Heart left ventricle (tissue), 16 donors: ENCODE measurements around the gene VPS37B. TPM values are rescaled to one million over a fixed set of nuclear protein-coding genes. Genes with fewer than 3 reads are reported as not detected.

Source experiments
- ATAC-seq, 4 donors: fragments of 200-7000 bp; cut with Tn5 transposase; one replicate each; pipeline ENCODE4 v1.9.1; 2020 to 2022; ENCODE audit warnings: moderate library complexity in 4 of 4, mild to moderate bottlenecking in 3 of 4, moderate number of reproducible peaks in 1 of 4
- DNase-seq, 5 donors: peaks; one replicate each; pipeline ENCODE4 v3.0.0-alpha.2; 2020
- H3K27ac ChIP-seq, 12 donors: fragments of 200-600 bp; sonication (generic) in 4 of 12; one replicate each; pipeline versions ENCODE4 v1.5.0 to v1.8.0; 2016 to 2022; ENCODE audit warnings: mild to moderate bottlenecking in 2 of 12
- H3K27me3 ChIP-seq, 9 donors: fragments of 200-600 bp; sonication (generic) in 2 of 9; one replicate each; pipeline versions ENCODE4 v1.5.1 to v1.8.0; 2016 to 2022; ENCODE audit warnings: mild to moderate bottlenecking in 3 of 9
- H3K36me3 ChIP-seq, 9 donors: fragments of 200-600 bp; sonication (generic) in 2 of 9; one replicate each; pipeline versions ENCODE4 v1.5.0 to v1.8.0; 2018 to 2022; ENCODE audit warnings: mild to moderate bottlenecking in 2 of 9
- H3K4me1 ChIP-seq, 12 donors: fragments of 200-600 bp; sonication (generic) in 4 of 12; one replicate each; pipeline versions ENCODE4 v1.5.0 to v1.8.0; 2016 to 2022; ENCODE audit warnings: mild to moderate bottlenecking in 3 of 12
- H3K4me3 ChIP-seq, 12 donors: fragments of 200-600 bp; sonication (generic) in 4 of 12; one replicate each; pipeline versions ENCODE4 v1.5.0 to v1.8.0; 2017 to 2022; ENCODE audit warnings: mild to moderate bottlenecking in 9 of 12, moderate library complexity in 4 of 12
- H3K9me3 ChIP-seq, 12 donors: fragments of 200-600 bp; sonication (generic) in 4 of 12; one replicate each; pipeline versions ENCODE4 v1.5.0 to v1.8.0; 2016 to 2022; ENCODE audit warnings: mild to moderate bottlenecking in 1 of 12
- CTCF ChIP-seq, 12 donors: fragments of 200-600 bp; sonication (generic) in 4 of 12; IDR thresholded peaks; one replicate each; pipeline versions ENCODE4 v1.5.0 to v1.8.0; 2018 to 2022; ENCODE audit warnings: antibody characterized with exemption in 12 of 12, mild to moderate bottlenecking in 5 of 12
- POLR2A ChIP-seq, 2 donors: fragments of 450-650 bp; IDR thresholded peaks; one replicate each; pipeline ENCODE4 v1.6.1; 2017; ENCODE audit warnings: antibody characterized with exemption in 2 of 2, mild to moderate bottlenecking in 2 of 2, moderate library complexity in 2 of 2
- WGBS, 4 donors: extraction: QIAGEN DNeasy Blood & Tissue Kit in 2 of 4; methylation state at CpG; one replicate each; pipeline versions ENCODE4 v1.1.5 to v1.1.7; 2013 to 2018; 5-methylcytosine and 5-hydroxymethylcytosine counted together
- intact Hi-C, 10 donors: fragments of 100-400 bp; cut with DNase I; formaldehyde crosslinking; loops; one replicate each; pipeline versions ENCODE4 v1.11.1 to v1.14.2; 2022
- polyA plus RNA-seq, 2 donors: library from polyadenylated mRNA; stranded (reverse); fragments of 200-250 nt; gene quantifications; one replicate each; pipeline ENCODE4 v1.2.3, GENCODE V29; 2013
- total RNA-seq, 9 donors: library from RNA; depleted of rRNA in 2 of 9; stranded (reverse); fragments of >200 nt in 2 of 9; fragmentation: NEBNext Ultra II Directional in 3 of 9; extraction: Animal tissue kit (Norgen Biotek cat#: 25700) in 3 of 9; gene quantifications; one replicate each; pipeline versions ENCODE4 v1.1.0 to v1.2.4, GENCODE V29; 2016 to 2023
- donor health status: ischemic (EF 13 %, LVEDD 7.1; RV severe dilation, severe dysfunction).
- donor health status: healthy with polysubstance abuse.
- donor health status: DM: no; HTN: yes; CAD: no.
- donor health status: DM: no; HTN: no; CAD: no.
- donor health status: ischemic (EF 25% LVEDD 6.9; RV normal size, moderate dysfunction).
- donor health status: ischemic (EF 25% LVEDD 5.7; RV mildly dilated, moderate dysfunction).
- donor health status: healthy.
- donor health status: DM: yes; HTN: yes; CAD: no.
- donor health status: ischemic (EF 35%, LVEDD 5.7; RV mildly dilated, moderate dysfunction).
- donor health status: nonischemic (EF 11% LVEDD 7.7; RV severe dilation, severe dysfunction).
- donor health status: DM: yes; HTN: yes; CAD: no.
- donor health status: PGD.
- donor health status: ischemic (EF 29% LVEDD 5.4; RV normal size, mild dysfunction).
- donor health status: nonischemic (EF 23%, LVEDD 6.1; RV moderate dilation, normal function).

Gene VPS37B
- total and polyA plus RNA-seq, 11 donors, result 14.5 to 51.2 (median 21.7) TPM

- no peak for TF ChIP-seq CTCF (IDR thresholded peaks at IDR 0.05)
- TF ChIP-seq POLR2A (IDR thresholded peaks at IDR 0.05), result no peak
- Histone ChIP-seq H3K4me1 (peaks cover 14 to 92% (median 69%) of the 10 kb centered on the region in 12 donors), H3K9me3 (no peaks in the 10 kb centered on the region), H3K27me3 (no peaks in the 10 kb centered on the region), H3K4me3 (no peak overlapping the region), H3K27ac (no peak overlapping the region), H3K36me3 (no peaks in the 10 kb centered on the region)
- no peak for ATAC-seq
- intact Hi-C loops, result no loop called here
- WGBS, 4 donors, result 61 to 66% (median 64%) methylated on average over 4 of the region's 4 CpGs
- DNase-seq, result no peak
These were observed 11.1 kb downstream of the VPS37B start for GRCh38 chr12:122884860-122885259.

- Histone ChIP-seq H3K4me3 (no peak overlapping the region), H3K4me1 (peaks cover 14 to 92% (median 67%) of the 10 kb centered on the region in 12 donors), H3K27ac (peak overlapping the region in 8 of 12 donors; percentile 0 to 40 (median 26)), H3K27me3 (no peaks in the 10 kb centered on the region), H3K36me3 (no peaks in the 10 kb centered on the region), H3K9me3 (no peaks in the 10 kb centered on the region)
- WGBS, 4 donors, result 52 to 64% (median 58%) methylated on average over 6 of the region's 6 CpGs
- ATAC-seq (no peak), DNase-seq (no peak)
- TF ChIP-seq POLR2A (IDR thresholded peaks at IDR 0.05), result no peak
- no peak for TF ChIP-seq CTCF (IDR thresholded peaks at IDR 0.05)
- intact Hi-C loops, result no loop called here
These were observed 11.7 kb downstream of the VPS37B start for GRCh38 chr12:122884091-122884826.

- WGBS, 4 donors, result 70 to 80% (median 72%) methylated on average over 11 of the region's 11 CpGs
- ATAC-seq (no peak), DNase-seq (no peak)
- Histone ChIP-seq H3K27me3 (no peaks in the 10 kb centered on the region), H3K36me3 (no peaks in the 10 kb centered on the region), H3K27ac (peak overlapping the region in 1 of 12 donors; percentile 8), H3K9me3 (no peaks in the 10 kb centered on the region), H3K4me1 (peaks cover 14 to 91% (median 62%) of the 10 kb centered on the region in 12 donors), H3K4me3 (no peak overlapping the region)
- TF ChIP-seq POLR2A (IDR thresholded peaks at IDR 0.05), result no peak
- no peak for TF ChIP-seq CTCF (IDR thresholded peaks at IDR 0.05)
- intact Hi-C loops, result no loop called here
These were observed 12.9 kb downstream of the VPS37B start for GRCh38 chr12:122882908-122883558.

GRCh38 chr12:122880668-122881067, 15.3 kb downstream of the VPS37B start:
- 47 to 51% (median 51%) methylated on average over 8 of the region's 8 CpGs for WGBS, 4 donors
- Histone ChIP-seq H3K27me3 (no peaks in the 10 kb centered on the region), H3K4me3 (no peak overlapping the region), H3K4me1 (peaks cover 14 to 94% (median 68%) of the 10 kb centered on the region in 12 donors), H3K27ac (peak overlapping the region in 2 of 12 donors; percentile 0 to 2), H3K36me3 (peaks cover 0 to 9% (median 0%) of the 10 kb centered on the region in 9 donors), H3K9me3 (no peaks in the 10 kb centered on the region)
- ATAC-seq (peak in 3 of 4 donors; percentile 65 to 75 (median 69)), DNase-seq (no peak)
- TF ChIP-seq CTCF (IDR thresholded peaks at IDR 0.05) (peak in 10 of 12 donors; percentile 9 to 48 (median 24)), POLR2A (IDR thresholded peaks at IDR 0.05) (no peak)
- intact Hi-C loops, result no loop called here
